GM23248 (cell line): ENCODE results near the gene PREX1.

Source experiments
- EZH2 ChIP-seq: fragments of 200-600 bp; sonication (generic); IDR thresholded peaks from 2 replicates; pipeline ENCODE4 v1.6.1; 2018; ENCODE audit warnings: antibody characterized with exemption, mild to moderate bottlenecking; ENCODE audit not compliant: insufficient read depth, poor library complexity, severe bottlenecking
- EZH2phosphoT487 ChIP-seq: fragments of 200-600 bp; sonication (generic); IDR thresholded peaks from 2 replicates; pipeline ENCODE4 v1.6.1; 2018; ENCODE audit warnings: antibody characterized with exemption, moderate library complexity, mild to moderate bottlenecking, low read depth; ENCODE audit not compliant: insufficient read depth

GRCh38 chr20:48797850-48798747 is 29.7 kb downstream of the PREX1 start:
- TF ChIP-seq EZH2 (no peak), EZH2phosphoT487 (no peak)
